Measurements from ENCODE around the gene FAM13A.

- no peak for TF ChIP-seq CTCF (IDR thresholded peaks at IDR 0.05)
- no peak for TF ChIP-seq POLR2A (IDR thresholded peaks at IDR 0.05)
Measured at GRCh38 chr4:88705223-88705622, 351.8 kb downstream of the FAM13A start.

Measured in esophagus squamous epithelium (tissue), 4 donors.